SW480 (cell line): ENCODE measurements around the gene ERRFI1.
"Not testable (repeated sequence)": the region's sequence is repeated elsewhere in the genome, so short reads cannot be mapped to it uniquely, and the experiment has no call there.

Source experiments
- DNase-seq: peaks from one replicate; pipeline ENCODE4 v3.0.0-alpha.2; 2016; ENCODE audit warnings: low spot score

The ERRFI1 gene, protein sequence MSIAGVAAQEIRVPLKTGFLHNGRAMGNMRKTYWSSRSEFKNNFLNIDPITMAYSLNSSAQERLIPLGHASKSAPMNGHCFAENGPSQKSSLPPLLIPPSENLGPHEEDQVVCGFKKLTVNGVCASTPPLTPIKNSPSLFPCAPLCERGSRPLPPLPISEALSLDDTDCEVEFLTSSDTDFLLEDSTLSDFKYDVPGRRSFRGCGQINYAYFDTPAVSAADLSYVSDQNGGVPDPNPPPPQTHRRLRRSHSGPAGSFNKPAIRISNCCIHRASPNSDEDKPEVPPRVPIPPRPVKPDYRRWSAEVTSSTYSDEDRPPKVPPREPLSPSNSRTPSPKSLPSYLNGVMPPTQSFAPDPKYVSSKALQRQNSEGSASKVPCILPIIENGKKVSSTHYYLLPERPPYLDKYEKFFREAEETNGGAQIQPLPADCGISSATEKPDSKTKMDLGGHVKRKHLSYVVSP

DNA sequence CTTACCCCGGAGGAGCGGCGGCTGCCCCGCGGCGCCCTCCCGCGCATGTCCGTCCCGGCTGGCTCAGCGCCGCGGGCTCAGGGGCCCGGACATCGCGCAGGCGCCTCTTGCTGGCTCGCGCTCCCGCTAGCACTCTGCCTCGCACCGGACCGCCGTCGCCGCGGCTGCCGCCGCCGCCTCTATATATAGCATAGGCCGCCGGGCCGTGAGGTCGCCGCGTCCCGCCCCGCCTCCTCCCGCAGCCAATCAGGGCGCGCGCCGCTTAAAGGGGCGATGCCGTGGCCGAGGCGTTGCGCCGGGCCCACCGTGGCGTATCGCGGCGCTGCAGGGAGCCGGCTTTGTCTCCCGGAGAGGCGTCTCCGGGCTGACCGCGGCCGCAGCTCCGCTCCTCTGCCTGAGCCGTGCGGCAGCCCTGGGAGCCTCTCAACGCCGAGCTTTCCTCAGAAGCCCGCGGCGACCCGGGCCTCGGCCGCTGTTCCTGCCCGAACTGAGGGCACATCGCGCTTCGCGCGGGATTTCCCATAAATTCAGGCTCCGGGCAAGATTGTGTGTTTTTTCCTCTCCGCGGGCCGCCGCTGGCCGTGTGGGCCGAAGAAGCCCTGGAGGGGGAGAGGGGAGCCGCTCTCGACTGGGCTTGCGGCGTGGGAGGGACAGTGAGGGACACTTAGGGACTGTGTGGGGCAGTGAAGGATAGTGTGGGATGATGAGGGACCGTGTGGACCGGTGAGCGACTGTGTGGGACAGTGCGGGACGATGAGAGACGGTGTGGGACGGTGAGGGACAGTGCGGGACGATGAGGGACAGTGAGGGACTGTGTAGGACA lies at the start of gene ERRFI1:
TSS of gene ERRFI1 (minus strand) at position 157 of the 823 bp plus-strand sequence. CDS start 10,690 bp downstream, outside the sequence.
- peak; percentile 87 for DNase-seq

DNA sequence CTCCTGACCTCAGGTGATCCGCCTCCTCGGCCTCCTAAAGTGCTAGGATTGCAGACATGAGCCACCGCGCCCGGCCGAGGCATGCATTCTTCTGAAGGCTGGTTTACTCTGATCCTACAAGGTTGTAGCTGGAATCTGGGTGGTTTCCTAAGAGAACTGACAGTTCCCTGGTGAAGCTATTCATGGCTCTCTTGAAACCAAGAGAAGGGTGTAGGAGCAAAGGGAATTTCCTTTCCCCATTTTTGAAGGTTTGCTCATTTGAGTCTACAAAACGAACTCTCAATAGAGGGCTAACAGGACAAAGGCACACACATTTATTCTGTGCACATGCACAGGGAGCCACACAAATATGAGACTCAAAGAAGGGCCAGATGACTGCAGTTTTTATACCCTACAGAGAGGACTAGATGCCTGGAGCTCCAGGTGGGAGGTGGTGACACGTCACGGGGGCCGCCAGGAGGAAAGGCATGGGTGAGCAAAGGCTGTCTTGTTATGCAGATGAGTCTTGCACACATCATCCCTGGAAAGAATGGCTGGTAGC lies 49.5 kb upstream of the ERRFI1 start:
- DNase-seq = no peak

DNA sequence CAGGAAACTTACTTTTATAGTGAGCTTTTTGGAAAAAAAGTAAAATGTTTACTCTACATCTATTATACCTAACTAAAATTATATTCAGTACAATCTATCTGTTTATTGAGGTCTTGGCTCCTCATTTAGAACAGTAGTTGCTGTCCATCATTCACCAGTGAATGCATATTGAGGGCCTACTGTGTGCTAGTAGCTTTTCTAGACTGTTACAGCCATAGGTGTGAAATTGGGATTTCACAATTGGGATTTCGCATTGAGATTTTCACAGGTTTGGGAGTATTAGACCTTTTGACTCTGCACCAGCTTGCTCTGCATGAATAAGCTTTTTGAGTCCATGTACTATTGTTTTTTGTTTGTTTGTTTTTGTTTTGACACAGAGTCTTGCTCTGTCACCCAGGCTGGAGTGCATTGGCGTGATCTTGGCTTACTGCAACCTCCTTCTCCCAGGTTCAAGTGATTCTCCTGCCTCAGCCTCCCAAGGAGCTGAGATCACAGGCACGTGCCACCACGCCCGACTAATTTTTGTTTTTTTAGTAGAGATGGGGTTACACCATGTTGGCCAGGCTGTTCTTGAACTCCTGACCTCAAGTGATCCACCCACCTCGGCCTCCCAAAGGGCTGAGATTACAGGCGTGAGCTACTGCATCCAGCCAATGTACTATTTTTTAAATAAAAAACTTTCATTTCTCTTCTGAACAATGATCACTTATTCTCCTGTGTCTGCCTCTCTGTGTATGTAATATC lies 47.2 kb upstream of the ERRFI1 start:
- DNase-seq = no peak

DNA sequence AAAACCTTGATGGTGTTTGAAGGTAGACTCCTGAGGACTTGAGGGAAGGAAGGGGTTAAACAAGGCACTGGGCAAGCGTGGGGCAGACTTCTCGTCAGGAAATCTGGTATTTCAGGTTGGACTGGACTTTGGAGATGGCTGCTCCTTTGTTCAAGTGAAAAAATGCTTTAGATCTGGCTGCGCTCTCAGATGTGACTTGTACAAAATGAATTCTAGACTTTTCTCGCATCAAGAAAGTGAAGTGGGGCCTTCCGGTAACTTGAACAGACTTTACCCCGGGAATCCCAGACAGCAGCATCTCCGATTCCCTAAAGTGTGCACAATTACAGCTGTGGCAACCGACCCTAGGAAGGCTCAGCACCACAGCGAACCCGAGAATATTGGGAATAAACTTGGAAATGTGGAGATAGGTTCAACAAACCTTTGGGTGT lies 44.3 kb upstream of the ERRFI1 start:
- DNase-seq = no peak

DNA sequence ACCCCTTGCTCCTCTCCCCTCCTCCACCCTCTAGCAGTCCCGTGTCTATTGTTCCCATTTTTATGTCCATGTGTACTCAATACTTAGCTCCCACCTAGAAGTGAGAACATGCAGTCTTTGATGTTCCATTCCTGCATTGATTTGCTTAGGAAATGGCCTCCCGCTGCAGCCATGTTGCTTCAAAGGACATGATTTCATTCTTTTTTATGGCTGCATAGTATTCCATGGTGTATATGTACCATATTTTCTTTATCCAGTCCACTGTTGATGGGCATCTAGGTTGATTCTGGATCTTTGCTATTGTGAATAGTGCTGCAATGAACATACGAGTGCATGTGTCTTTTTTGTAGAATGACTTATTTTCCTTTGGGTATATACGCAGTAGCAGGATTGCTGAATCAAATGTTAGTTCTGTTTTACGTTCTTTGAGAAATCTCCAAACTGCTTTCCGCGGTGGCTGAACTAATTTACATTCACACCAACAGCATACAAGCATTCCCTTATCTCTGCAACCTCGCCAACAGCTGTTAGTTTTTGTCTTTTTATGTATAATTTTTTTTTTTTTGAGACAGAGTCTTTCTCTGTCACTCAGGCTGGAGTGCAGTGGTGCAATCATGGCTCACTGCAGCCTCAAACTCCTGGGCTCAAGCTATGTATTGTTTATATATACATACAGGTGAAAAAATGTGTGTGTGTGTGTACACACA lies 43.7 kb upstream of the ERRFI1 start:
- DNase-seq = not testable (repeated sequence)

DNA sequence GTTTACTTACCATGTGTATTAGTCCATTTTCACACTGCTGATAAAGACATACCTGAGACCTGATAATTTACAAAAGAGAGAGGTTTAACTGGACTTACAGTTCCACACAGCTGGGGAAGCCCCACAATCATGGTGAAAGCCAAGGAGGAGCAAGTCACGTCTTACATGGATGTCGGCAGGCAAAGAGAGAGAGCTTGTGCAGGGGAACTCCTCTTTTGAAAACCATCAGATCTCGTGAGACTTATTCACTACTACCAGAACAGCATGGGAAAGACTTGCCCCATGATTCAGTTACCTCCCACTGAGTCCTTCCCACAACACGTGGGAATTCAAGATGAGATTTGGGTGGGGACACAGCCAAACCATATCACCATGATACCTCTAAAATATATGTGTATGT lies 39.3 kb upstream of the ERRFI1 start:
- DNase-seq = no peak

DNA sequence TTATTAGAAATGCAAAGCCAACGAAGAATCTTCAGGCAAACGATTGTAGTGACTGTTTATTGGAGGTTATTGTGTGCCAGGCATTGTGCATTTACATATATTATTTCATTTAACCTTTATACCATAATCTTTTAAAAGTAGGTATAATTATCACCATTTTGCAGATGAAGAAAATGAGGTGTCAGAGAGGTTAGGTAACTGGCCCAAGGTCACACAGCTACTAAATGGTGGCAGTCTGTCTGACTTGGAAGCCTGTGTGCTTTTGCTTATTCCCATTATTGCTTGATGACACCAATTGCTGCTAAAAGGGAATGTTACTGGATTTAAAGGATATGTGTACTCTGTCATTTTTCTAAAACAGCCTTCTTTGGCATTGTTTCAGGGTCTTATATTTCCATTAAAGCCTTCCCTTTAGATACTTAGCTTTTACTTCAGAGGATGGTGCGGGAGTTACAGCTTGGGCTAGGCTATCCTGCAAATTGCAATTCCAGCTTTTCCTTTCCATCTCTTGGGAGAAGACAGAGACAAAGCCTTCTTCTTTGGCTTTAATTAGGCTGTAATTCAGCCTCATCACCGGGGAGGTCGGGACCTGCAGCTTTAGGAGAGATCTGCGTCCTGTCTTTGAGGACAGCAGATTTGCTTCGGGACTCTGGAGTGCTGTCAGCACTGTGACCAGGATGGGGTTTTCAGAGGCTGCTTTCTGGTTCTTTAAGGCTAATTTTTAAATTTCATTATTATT lies 37.4 kb upstream of the ERRFI1 start:
- no peak for DNase-seq

DNA sequence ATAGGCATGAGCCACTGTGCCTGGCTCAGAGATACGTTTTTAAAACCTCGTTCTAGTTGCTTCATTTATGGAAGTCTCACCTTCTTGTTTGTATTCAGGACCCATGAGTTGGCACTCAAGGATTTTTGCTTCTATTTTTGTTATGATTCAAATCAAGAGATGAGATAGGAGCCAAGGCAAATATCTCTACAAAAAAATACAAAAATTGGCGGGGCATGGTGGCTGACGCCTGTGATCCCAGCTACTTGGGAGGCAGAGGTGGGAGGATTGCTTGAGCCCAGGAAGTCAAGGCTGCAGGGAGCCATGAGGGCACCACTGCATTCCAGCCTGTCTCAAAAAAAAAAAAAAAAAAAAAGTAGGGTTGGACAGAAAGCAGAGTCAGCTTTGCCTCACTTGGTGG lies 36.8 kb upstream of the ERRFI1 start:
- DNase-seq = no peak

DNA sequence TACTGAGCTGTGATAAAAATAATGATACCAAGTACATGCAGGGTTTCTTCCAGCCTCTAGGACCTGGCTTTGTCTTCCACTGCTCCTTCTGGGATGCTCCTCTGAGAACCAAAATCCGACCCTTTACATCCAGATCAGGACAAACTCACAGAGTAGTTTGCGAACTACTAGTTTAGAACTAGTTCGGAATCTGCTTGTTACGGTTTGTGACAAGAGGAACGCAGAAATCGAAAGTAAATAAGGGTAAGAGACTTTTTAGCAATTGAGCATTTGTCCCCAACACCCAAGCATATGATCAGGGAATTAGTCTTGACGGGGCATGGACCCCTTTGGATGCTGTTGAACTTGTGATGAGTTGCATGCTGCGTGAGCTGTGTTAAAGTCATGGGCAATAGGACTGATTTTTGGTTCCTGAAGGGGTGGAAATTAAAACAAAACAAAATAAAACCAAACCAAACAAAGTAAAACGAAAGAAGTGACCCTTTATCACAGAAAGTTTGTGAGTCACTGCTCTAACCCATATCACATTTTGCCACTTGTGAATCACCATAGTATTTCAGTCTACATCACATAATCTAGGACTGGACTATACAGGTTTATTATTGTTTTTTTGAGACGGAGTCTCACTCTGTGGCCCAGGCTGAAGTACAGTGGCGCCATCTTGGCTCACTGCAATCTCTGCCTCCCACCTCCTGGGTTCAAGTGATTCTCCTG lies 35.7 kb upstream of the ERRFI1 start:
- no peak for DNase-seq

DNA sequence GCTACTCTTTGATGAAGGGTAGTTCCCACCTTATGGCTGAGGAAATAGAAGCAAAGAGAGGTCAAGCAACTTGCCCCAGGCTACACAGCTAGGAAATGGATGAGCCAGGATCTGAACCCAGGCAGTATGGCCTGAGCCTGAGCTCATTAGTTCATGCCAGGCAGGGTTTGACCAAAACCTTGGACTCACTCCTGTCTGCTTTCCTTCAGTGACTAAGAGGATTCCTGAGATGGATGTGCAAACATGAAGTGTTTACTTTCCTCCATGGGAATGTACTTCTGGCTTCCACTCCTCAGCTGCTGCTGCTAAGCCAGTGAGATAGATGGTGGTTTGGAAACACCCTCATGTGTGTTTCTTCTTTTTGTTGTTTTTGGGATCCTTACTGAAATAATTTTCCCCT lies 35.1 kb upstream of the ERRFI1 start:
- no peak for DNase-seq

DNA sequence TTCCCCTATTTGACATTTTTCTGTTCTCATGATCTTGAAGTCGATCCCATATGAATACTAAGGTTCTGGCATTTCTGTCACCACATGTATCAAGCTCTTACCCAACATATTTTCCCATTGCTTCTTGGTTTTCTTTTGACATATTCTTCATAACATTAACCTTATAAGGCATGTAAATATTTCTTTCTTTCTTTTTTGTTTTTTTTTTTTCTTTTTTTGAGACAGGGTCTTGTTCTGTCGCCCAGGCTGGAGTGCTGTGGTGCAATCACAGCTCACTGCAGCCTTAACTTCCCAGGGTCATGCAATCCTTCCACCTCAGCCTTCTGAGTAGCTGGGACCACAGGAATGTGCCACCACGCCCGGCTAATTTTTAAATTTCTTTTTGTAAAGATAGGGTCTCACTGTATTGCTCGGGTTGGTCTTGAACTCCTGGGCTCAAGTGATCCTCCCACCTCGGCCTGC lies 33.1 kb upstream of the ERRFI1 start:
- DNase-seq = no peak

DNA sequence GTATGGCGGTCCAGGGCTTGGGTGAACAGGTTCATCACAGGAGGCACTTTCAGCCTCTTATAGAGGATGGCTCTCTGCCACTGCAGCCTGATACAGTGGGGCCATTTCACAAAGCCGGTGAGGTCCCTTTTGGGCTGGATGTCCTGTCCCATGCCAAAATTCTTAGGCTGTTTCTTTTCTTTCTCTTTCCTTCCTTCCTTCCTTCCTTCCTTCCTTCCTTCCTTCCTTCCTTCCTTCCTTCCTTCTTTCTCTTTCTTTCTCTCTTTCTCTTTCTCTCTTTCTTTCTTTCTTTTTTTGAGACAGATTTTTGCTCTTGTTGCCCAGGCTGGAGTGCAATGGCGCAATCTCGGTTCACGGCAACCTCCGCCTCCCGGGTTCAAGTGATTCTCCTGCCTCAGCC lies 31.7 kb upstream of the ERRFI1 start:
- not testable (repeated sequence) for DNase-seq

DNA sequence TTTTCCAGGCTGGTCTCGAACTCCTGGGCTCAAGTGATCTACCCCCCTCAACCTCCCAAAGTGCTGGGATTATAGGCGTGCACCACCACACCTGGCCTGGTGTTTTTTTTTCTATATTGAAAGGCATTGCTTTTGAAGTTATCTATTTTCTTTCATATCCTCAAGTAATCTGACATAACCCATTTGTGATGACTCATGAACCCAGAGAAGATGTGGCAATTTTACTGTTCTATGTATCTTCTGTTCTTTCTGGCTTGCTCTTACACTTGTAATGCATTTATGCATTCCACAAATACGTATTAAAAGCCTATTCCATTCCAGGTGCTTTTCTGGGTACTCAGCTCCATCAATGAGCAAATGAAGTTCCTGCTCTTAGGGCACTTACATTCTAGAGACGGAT lies 29.9 kb upstream of the ERRFI1 start:
- DNase-seq = peak; percentile 54

DNA sequence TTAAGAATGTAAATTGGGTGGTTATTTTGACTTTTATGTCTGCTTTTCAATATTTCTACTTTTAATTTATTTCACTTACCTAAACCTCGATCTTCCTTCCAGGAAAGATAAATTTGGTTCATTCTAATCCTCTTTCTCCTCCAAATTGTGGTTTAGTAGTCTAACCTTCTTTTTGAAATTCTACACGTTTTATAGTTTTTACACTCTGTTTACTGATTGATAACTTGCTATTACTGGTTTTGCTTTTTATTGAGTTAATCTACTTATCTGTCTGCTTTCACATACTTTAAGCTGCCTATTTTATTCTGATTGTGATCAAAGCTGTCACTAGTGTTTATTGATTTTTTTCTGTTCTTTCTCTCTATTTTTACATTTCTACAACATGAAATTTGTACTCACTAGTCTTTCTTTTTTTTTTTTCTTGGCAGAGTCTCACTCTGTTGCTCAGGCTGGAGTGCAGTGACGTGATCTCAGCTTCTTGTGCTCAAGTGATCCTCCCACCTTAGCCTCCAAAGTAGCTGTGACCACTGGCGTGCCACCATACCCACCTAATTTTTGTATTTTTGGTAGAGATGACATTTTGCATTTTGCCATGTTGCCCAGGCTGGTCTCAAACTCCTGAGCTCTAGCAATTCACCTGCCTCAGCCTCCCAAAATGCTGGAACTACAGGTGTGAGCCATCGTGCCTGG lies 27.9 kb upstream of the ERRFI1 start:
- no peak for DNase-seq

DNA sequence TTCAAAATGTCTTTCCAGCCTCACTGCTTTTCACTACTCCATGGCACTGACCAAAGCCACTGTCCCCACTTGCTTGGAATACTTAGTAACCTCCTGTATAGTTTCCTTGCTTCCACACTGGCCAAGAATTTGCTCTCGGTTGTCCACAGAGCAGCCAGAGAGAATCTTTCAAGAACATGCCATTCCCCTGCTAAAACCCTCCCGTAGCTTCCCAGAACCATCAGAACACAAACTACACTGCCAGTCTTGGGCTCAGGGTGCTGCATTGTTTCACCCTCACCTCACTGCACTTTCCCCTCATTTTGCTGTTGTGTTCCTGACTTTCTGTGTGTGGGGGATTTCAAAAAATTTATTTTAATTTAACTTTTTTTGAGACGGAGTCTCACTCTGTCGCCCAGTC lies 25.5 kb upstream of the ERRFI1 start:
- DNase-seq = no peak

DNA sequence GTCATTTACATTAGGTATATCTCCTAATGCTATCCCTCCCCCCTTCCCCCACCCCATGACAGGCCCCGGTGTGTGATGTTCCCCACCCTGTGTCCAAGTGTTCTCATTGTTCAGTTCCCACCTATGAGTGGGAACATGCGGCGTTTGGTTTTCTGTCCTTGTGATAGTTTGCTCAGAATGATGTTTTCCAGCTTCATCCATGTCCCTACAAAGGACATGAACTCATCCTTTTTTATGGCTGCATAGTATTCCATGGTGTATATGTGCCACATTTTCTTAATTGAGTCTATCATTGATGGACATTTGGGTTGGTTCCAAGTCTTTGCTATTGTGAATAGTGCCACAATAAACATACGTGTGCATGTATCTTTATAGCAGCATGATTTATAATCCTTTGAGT lies 23.1 kb upstream of the ERRFI1 start:
- DNase-seq = not testable (repeated sequence)

DNA sequence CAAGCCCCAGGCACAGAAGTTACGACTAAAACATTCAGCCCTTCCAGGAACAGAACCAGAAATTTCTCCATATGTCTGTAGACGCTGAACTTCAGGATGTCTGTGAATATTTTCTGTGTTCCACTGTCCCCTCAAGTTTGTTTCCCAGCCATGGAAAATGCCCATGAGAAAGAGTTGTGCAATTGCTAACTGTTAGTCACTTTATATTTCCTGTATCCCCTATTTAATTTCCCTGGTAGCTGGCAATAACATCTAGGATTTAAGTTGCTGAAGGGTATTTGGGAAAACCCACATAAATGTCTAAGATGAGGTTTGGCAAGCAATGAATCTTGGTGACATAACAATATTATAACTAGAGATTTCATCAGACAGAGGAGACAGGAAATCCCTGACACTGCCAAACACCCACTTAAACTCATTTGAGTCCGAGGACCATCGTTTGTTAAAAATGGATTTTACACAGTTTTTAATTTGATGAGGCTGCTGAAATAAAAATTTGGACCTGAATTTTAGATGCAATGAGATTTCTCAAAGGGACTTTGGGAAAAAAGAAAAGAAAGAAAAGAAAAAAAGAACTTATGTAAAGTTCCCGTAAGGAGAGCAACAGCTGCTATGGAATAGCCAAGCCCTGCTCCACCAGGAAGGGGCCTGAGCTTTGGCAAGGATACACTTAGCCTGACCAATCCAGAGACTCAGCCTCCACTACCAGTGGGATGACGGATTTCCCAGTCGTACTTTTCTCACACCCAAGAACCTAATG lies 21.8 kb upstream of the ERRFI1 start:
- peak; percentile 54 for DNase-seq

DNA sequence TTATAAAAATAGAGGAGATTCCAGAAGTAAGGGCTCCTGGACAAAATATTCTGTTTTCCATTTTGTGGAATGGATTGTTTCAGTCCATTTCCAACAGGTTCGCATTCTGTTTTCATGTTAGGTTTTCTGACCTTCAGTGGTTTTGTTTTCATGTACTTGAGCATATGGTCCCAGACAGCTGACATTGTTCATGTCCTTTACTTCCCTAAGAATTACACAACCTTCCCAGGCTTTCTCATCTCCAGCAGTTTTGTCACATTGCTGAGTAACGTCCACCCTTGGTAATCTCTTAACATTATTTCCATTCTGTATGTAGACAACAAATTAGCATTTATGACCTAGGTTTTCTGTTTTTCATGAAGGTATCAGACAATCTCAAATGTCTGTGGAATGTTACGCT lies 21.0 kb upstream of the ERRFI1 start:
- no peak for DNase-seq

DNA sequence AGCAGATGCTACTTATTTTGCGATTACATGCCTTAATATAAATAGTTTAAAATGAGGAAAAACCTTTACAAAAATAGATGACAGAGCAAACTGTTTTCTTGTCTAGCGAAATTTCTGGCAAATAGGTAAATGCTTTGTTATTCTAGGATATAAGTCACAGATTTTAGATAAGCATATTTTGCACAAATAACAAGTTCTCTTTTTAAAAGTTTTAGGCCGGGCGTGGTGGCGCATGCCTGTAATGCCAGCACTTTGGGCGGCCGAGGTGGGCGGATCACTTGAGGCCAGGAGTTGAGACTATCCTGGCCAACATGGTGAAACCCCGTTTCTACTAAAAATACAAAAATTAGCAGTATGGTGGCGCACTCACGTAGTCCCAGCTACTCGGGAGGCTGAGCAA lies 20.3 kb upstream of the ERRFI1 start:
- no peak for DNase-seq
